GOT3 (cell line): ENCODE measurements around the gene GJB5.
"Not testable (repeated sequence)": the region's sequence is repeated elsewhere in the genome, so short reads cannot be mapped to it uniquely, and the experiment has no call there.

Experiments
- DNase-seq: peaks from one replicate; lab custom pipeline; 2025; ENCODE audit warnings: mixed read lengths; lab: John Stamatoyannopoulos, UW

Gene GJB5

GRCh38 chr1:34745666-34746065, 9.2 kb upstream of the GJB5 start:
- no peak for DNase-seq

GRCh38 chr1:34746101-34746500, 8.7 kb upstream of the GJB5 start:
- no peak for DNase-seq

- no peak for DNase-seq
Observed at GRCh38 chr1:34746785-34747637, 7.8 kb upstream of the GJB5 start.

GRCh38 chr1:34747638-34747941, 7.3 kb upstream of the GJB5 start:
- no peak for DNase-seq

GRCh38 chr1:34749992-34750391, 4.9 kb upstream of the GJB5 start:
- DNase-seq, result no peak

- no peak for DNase-seq
Observed at GRCh38 chr1:34750610-34751009, 4.2 kb upstream of the GJB5 start.

GRCh38 chr1:34753163-34753562, 1.7 kb upstream of the GJB5 start:
- DNase-seq, result no peak

- no peak for DNase-seq
Observed at GRCh38 chr1:34755961-34756360, 1.1 kb downstream of the GJB5 start.

GRCh38 chr1:34757386-34757785, 2.5 kb downstream of the GJB5 start:
- DNase-seq, result no peak

GRCh38 chr1:34758751-34759150, 3.9 kb downstream of the GJB5 start:
- DNase-seq, result no peak

- DNase-seq, result no peak
Observed at GRCh38 chr1:34759503-34760357, 4.9 kb downstream of the GJB5 start, which contains the start of gene GJB4. TSS of gene GJB4 (plus strand) at chr1:34759740. CDS start at chr1:34761255, 1,515 bp downstream.

GRCh38 chr1:34761176-34761761, 6.4 kb downstream of the GJB5 start:
- DNase-seq, result no peak

- DNase-seq, result no peak
Observed at GRCh38 chr1:34761776-34762307, 7.0 kb downstream of the GJB5 start.

GRCh38 chr1:34762474-34763141, 7.8 kb downstream of the GJB5 start:
- no peak for DNase-seq

GRCh38 chr1:34763142-34763781, 8.4 kb downstream of the GJB5 start:
- no peak for DNase-seq

GRCh38 chr1:34768856-34769255, 14.0 kb downstream of the GJB5 start:
- DNase-seq, result no peak

GRCh38 chr1:34770891-34771504, 16.2 kb downstream of the GJB5 start:
- DNase-seq, result no peak

- no peak for DNase-seq
Observed at GRCh38 chr1:34771573-34772371, 16.9 kb downstream of the GJB5 start.

GRCh38 chr1:34773114-34773513, 18.3 kb downstream of the GJB5 start:
- not testable (repeated sequence) for DNase-seq

- no peak for DNase-seq
Observed at GRCh38 chr1:34774957-34775356, 20.1 kb downstream of the GJB5 start.
